ENCODE results near the gene C2CD4B. TPM values are rescaled to one million over a fixed set of nuclear protein-coding genes. Genes with fewer than 3 reads are reported as not detected.

Gene C2CD4B
- total and polyA plus RNA-seq, 10 of the 15 experiments (the other 5 are each of a cell fraction or from before 2014, with no cell fraction given), result not detected

DNA sequence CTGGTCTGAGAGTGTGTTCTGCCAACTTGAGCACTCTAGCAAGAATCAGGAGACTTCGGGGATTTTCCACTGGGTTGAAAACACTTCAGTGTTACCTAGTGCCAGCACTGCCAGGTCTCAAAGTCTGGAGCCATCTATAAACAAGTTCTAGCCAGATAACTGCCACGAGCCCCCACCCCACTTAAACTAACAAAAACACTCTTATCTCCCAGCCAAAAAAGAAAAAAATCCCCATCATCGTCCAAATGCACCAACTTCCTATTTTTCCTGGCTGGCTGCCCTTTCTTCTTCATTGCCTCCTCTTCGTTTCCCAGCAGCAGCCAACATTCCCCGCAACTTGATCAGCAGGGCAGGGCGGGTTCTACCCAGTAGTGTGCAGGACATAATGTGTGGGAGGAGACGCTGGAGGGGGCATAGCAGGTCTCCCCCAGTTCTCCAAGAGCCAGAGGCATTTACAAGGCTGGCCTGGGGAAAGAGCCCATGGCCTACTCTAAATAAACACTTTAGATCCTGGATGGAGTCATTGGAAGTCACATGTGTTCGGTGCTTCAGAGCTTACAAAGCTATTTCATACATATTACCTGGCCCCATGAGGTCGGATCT is 29.5 kb downstream of the C2CD4B start (continued):
- no peak for TF ChIP-seq RELB (IDR thresholded peaks at IDR 0.05; ENCODE audit: low read depth)
- TF ChIP-seq IKZF1 (conservative IDR thresholded peaks at IDR 0.05), result no peak
- TF ChIP-seq MYB (IDR thresholded peaks at IDR 0.05; ENCODE audit: borderline replicate concordance, low read depth, low read length), result no peak
- no peak for TF ChIP-seq PML (IDR thresholded peaks at IDR 0.05; ENCODE audit: low read length)
- TF ChIP-seq SIN3A (IDR thresholded peaks at IDR 0.05; ENCODE audit: low read depth, low read length), result no peak
- TF ChIP-seq, protein P1, sequence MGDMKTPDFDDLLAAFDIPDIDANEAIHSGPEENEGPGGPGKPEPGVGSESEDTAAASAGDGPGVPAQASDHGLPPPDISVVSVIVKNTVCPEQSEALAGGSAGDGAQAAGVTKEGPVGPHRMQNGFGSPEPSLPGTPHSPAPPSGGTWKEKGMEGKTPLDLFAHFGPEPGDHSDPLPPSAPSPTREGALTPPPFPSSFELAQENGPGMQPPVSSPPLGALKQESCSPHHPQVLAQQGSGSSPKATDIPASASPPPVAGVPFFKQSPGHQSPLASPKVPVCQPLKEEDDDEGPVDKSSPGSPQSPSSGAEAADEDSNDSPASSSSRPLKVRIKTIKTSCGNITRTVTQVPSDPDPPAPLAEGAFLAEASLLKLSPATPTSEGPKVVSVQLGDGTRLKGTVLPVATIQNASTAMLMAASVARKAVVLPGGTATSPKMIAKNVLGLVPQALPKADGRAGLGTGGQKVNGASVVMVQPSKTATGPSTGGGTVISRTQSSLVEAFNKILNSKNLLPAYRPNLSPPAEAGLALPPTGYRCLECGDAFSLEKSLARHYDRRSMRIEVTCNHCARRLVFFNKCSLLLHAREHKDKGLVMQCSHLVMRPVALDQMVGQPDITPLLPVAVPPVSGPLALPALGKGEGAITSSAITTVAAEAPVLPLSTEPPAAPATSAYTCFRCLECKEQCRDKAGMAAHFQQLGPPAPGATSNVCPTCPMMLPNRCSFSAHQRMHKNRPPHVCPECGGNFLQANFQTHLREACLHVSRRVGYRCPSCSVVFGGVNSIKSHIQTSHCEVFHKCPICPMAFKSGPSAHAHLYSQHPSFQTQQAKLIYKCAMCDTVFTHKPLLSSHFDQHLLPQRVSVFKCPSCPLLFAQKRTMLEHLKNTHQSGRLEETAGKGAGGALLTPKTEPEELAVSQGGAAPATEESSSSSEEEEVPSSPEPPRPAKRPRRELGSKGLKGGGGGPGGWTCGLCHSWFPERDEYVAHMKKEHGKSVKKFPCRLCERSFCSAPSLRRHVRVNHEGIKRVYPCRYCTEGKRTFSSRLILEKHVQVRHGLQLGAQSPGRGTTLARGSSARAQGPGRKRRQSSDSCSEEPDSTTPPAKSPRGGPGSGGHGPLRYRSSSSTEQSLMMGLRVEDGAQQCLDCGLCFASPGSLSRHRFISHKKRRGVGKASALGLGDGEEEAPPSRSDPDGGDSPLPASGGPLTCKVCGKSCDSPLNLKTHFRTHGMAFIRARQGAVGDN (IDR thresholded peaks at IDR 0.05), result no peak
- no peak for TF ChIP-seq MAX (IDR thresholded peaks at IDR 0.05; ENCODE audit: low read depth, low read length)
- TF ChIP-seq PAX5 (IDR thresholded peaks at IDR 0.05; ENCODE audit: borderline replicate concordance, low read depth, low read length), result no peak
- TF ChIP-seq, protein P2, sequence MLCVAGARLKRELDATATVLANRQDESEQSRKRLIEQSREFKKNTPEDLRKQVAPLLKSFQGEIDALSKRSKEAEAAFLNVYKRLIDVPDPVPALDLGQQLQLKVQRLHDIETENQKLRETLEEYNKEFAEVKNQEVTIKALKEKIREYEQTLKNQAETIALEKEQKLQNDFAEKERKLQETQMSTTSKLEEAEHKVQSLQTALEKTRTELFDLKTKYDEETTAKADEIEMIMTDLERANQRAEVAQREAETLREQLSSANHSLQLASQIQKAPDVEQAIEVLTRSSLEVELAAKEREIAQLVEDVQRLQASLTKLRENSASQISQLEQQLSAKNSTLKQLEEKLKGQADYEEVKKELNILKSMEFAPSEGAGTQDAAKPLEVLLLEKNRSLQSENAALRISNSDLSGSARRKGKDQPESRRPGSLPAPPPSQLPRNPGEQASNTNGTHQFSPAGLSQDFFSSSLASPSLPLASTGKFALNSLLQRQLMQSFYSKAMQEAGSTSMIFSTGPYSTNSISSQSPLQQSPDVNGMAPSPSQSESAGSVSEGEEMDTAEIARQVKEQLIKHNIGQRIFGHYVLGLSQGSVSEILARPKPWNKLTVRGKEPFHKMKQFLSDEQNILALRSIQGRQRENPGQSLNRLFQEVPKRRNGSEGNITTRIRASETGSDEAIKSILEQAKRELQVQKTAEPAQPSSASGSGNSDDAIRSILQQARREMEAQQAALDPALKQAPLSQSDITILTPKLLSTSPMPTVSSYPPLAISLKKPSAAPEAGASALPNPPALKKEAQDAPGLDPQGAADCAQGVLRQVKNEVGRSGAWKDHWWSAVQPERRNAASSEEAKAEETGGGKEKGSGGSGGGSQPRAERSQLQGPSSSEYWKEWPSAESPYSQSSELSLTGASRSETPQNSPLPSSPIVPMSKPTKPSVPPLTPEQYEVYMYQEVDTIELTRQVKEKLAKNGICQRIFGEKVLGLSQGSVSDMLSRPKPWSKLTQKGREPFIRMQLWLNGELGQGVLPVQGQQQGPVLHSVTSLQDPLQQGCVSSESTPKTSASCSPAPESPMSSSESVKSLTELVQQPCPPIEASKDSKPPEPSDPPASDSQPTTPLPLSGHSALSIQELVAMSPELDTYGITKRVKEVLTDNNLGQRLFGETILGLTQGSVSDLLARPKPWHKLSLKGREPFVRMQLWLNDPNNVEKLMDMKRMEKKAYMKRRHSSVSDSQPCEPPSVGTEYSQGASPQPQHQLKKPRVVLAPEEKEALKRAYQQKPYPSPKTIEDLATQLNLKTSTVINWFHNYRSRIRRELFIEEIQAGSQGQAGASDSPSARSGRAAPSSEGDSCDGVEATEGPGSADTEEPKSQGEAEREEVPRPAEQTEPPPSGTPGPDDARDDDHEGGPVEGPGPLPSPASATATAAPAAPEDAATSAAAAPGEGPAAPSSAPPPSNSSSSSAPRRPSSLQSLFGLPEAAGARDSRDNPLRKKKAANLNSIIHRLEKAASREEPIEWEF (IDR thresholded peaks at IDR 0.05; ENCODE audit: insufficient replicate concordance, low read depth, low read length), result no peak
